Lower leg skin (tissue), 3 donors: Measurements from ENCODE around the gene TMEM145.

Experiments
- POLR2A ChIP-seq, 2 donors: fragments of 450-650 bp; IDR thresholded peaks; one replicate each; pipeline ENCODE4 v1.6.1; 2016 to 2017; ENCODE audit warnings: antibody characterized with exemption in 2 of 2, mild to moderate bottlenecking in 1 of 2, moderate library complexity in 1 of 2
- TF ChIP-seq, protein P1 (sequence below), 3 donors: fragments of 450-650 bp; IDR thresholded peaks; one replicate each; pipeline ENCODE4 v1.5.1; 2016; ENCODE audit warnings: antibody characterized with exemption in 3 of 3, mild to moderate bottlenecking in 3 of 3, moderate library complexity in 2 of 3

DNA sequence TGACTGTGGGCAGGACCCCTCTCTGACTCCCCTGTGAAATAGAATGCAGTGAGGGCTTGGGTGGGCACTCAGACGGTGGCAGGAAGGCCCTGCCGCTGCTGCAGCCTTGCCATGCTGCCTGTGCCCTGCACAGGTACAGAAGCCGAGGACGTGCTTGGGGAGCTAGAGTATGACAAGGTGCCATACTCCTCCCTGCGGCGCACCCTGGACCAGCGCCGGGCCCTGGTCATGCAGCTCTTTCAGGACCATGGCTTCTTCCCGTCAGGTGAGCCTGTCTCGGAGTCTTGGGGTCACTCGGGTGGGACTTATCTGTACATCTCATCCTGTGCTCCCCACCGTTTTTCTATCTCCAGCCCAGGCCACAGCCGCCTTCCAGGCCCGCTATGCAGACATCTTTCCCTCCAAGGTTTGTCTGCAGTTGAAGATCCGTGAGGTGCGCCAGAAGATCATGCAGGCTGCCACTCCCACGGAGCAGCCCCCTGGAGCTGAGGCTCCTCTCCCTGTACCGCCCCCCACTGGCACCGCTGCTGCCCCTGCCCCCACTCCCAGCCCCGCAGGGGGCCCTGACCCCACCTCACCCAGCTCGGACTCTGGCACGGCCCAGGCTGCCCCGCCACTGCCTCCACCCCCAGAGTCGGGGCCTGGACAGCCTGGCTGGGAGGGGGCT is 18.5 kb upstream of the TMEM145 start:
- no peak for TF ChIP-seq POLR2A (IDR thresholded peaks at IDR 0.05)
- TF ChIP-seq, protein P1, sequence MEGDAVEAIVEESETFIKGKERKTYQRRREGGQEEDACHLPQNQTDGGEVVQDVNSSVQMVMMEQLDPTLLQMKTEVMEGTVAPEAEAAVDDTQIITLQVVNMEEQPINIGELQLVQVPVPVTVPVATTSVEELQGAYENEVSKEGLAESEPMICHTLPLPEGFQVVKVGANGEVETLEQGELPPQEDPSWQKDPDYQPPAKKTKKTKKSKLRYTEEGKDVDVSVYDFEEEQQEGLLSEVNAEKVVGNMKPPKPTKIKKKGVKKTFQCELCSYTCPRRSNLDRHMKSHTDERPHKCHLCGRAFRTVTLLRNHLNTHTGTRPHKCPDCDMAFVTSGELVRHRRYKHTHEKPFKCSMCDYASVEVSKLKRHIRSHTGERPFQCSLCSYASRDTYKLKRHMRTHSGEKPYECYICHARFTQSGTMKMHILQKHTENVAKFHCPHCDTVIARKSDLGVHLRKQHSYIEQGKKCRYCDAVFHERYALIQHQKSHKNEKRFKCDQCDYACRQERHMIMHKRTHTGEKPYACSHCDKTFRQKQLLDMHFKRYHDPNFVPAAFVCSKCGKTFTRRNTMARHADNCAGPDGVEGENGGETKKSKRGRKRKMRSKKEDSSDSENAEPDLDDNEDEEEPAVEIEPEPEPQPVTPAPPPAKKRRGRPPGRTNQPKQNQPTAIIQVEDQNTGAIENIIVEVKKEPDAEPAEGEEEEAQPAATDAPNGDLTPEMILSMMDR (IDR thresholded peaks at IDR 0.05), result no peak
